NCI-H1436 treated with DMSO at 0.1 percent for 48 hours (cell line): ENCODE results near the gene COLGALT1.
A peak's percentile ranks its signal among the peaks of the same experiment; 100 is the strongest.
"Not testable (repeated sequence)": the region's sequence is repeated elsewhere in the genome, so short reads cannot be mapped to it uniquely, and the experiment has no call there.

ENCODE experiments used
- DNase-seq: peaks from one replicate; lab custom pipeline; 2025; lab: John Stamatoyannopoulos, UW

Gene COLGALT1

DNA sequence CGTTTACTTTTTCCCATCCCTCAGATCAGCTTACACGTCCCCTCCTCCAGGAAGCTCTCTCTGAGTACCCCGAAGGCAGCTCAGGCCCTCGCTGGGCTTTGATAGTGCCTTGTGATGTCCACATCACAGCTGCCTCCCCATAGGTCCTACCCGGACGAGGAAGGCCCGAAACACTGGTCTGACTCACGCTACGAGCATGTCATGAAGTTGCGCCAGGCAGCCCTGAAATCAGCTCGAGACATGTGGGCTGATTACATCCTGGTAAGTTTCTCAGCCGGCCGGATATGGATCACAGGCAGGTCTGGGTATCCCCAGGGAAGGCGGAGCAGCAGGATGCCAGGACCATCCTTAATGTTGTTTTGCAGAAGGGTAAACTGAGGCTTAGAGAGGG is 4.8 kb downstream of the COLGALT1 start:
- DNase-seq: no peak

DNA sequence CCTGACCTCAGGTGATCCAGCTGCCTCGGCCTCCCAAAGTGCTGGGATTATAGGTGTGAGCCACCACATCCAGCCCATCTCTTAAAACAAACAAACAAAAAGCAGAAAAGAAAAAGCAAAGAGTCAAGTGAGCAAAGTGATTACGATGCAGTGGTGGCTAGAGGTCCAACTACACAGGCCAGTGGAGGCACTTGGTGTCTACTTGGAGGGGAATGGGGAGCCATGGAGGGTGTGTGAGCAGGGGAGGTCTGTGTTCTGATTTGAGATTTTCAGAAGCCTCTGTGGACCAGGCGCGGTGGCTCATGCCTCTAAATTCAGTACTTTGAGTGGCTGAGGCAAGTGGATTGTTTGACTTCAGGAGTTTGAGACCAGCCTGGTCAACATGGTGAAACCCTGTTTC is 6.6 kb downstream of the COLGALT1 start:
- no peak for DNase-seq

GRCh38 chr19:17562561-17562960 is 7.1 kb downstream of the COLGALT1 start:
- DNase-seq: no peak

DNA sequence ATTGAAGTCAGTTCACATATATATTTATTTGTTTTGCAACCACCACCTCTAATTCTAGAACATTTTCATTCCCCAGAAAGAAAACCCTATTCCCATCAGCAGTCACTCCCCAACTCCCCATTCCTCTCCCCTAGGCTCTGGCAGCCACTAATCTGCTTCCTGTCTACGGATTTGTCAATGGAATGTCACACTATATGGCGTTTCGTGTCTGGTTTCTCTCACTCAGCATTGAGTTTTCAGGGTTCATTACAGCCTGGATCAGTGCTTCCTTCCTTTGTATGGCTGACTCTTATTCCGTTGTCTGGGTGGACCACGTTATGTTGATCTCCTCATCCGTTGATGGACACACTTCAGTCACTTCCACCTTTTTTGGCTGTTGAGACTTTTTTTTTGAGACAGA is 9.3 kb downstream of the COLGALT1 start:
- DNase-seq: no peak

- no peak for DNase-seq
Measured at GRCh38 chr19:17565611-17566010, 10.2 kb downstream of the COLGALT1 start.

DNA sequence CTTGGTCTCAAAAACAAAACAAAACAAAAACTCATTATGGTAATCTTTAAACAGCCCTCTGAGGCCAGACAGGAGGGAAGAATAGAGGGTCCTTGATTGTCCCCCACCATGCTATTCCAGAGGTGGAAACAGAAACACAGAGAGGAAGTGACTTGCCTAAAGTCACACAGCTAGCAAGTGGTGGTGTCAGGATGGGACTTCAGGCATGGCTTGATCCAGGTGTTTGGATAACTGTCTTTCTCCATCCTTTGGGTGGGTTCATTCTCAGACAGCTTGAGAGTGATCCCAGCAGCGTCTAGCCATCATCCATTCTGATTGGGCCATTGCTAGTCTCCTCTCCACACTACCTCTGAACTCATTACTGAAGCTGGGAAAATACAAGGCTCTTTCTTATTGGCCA is 12.5 kb downstream of the COLGALT1 start:
- no peak for DNase-seq

GRCh38 chr19:17570291-17570690 is 14.8 kb downstream of the COLGALT1 start:
- DNase-seq: not testable (repeated sequence)

GRCh38 chr19:17570791-17571190 is 15.3 kb downstream of the COLGALT1 start:
- peak; percentile 45 for DNase-seq

GRCh38 chr19:17572638-17573037 is 17.2 kb downstream of the COLGALT1 start:
- DNase-seq: no peak

- no peak for DNase-seq
Measured at GRCh38 chr19:17575871-17576757, 20.7 kb downstream of the COLGALT1 start.

DNA sequence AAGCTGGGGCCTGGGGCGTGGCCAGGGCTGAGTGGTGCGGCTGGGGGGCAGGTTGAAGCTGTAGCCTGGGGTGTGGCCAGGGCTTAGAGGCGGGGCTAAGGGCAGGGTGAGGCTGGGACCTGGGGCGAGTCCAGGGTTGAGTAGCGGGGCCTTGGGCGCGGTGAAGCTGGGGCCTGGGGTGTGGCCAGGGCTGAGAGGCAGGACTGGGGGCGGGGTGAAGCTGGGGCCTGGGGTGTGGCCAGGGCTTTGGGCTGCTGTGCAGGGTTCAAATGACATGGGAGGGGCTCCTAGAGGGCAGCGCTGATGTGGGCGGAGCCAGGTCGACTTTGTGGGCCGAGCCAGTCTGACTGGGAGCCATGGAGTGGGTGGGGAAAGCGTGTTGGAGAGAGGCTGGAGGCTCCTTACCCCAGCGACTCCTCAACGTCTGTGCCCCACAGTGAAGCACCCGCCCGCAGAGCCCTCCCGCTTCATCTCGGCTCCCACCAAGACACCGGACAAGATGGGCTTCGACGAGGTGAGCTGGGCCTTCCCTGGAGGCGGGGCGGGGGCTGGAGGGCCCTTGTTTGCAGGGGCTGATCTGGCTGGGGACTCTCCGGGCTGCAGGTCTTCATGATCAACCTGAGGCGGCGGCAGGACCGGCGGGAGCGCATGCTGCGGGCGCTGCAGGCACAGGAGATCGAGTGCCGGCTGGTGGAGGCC is 21.5 kb downstream of the COLGALT1 start:
- DNase-seq: no peak

DNA sequence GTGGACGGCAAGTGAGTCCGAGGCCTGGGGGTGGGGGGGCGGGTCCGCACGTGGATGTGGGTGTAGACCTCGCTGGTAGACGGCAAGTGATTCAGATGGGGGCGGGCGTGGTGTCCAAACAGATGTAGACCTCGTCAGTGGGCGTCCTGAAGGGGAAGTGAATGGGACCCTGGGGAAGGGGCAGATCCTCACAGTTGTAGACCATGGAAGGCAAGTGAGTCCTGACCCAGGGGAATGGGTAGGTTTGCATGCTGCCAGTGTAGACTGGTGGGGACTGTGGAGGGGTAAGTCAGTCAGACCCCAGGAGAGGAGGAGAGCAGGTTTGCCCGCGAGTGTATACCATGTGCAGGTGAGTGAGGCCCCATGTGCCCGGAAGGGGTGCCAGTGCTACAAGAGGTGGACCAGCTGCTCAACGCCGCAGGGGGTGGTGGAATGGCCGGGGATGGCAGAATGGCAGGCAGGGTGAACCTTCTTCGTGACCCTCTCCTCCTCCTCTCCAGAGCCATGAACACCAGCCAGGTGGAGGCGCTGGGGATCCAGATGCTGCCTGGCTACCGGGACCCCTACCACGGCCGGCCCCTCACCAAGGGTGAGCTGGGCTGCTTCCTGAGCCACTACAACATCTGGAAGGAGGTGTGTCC is 22.1 kb downstream of the COLGALT1 start:
- no peak for DNase-seq

DNA sequence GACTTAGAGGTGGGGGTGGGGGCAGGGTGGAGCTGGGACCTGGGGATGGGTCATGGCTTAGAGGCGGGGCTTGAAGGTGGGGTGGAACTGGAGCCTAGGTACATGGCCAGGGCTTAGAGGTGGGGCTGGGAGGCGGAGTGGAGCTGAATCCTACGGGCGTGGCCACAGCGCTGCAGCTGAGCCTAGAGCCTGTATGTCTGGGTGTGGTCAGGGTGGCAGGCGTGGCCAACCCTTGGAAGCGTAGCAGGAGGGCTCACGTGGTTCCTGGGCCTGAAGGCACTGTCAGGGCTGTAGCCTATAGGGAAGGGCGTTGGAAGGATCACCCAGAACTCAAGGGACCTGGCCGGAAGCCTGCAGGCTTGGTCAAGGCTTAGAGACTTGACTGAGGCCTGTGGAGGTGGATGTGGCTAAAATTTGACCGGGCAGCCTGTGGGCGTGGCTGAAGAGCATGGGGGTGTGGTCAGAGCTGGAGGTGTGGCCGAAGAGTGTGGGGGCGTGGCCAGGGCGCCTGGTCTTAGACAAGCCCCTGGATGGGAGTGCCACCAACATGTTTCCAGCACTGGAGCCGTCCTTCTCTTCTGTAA is 24.3 kb downstream of the COLGALT1 start:
- no peak for DNase-seq

GRCh38 chr19:17580470-17581144 is 25.2 kb downstream of the COLGALT1 start:
- DNase-seq: no peak

DNA sequence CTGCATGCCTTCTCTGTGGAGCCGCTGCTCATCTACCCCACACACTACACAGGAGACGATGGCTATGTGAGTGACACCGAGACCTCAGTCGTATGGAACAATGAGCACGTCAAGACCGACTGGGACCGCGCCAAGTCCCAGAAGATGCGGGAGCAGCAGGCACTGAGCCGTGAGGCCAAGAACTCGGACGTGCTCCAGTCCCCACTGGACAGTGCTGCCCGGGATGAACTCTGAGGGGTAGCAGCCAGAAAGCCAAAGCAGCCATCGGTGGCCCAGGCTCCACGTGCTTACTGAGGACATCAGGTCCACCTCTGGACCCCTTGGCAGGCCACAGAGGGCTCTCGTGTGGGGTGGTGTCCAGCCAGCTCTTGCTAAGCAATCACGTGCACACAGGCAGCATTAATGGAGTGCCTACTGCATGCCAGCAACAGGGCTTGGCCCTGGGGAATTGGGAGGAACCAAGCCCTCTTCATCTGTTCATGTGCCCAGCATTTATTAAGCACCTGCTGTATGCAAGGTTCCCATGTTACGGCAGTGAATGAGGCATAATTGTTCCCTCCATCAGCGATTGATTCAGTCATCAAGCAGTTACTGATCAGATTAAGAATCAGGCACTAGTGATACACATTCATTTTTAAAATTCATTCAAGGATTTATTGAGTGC is 25.9 kb downstream of the COLGALT1 start:
- DNase-seq: no peak

DNA sequence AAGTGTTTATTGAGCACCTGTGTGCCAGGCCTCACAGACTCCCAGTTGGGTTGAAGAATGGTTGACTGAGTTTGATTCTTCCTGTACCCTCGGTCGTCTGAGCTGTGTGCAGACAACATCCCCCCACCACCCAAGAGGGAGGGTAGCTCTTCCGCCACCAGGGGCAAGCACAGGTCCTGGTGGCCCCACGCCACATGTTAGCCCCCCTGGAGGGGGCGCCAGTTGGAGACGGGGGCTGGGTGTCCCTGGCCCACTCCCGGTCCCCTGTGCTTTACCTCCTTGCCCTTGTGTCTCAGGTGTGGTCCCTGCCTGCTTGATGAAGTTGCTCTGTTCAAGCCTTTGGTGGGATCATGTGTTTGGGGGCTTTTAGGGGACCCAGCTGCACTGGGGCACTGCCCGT is 27.2 kb downstream of the COLGALT1 start:
- DNase-seq: no peak

GRCh38 chr19:17584132-17584531 is 28.7 kb downstream of the COLGALT1 start:
- no peak for DNase-seq

DNA sequence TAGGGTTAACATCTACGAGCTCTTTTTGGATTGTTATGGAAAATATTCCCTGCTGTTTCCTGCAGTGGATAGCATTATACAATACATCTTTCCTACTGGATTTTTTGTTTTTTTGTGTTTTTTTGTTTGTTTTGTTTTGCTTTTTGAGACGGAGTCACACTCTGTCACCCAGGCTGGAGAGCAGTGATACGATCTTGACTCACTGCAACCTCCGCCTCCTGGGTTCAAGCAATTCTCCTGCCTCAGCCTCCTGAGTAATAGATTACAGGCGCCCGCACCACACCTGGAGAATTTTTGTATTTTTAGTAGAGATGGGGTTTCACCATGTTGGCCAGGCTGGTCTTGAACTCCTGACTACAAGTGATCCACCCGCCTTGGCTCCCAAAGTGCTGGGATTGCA is 29.9 kb downstream of the COLGALT1 start:
- not testable (repeated sequence) for DNase-seq

GRCh38 chr19:17590866-17591265 is 35.4 kb downstream of the COLGALT1 start:
- DNase-seq: no peak

DNA sequence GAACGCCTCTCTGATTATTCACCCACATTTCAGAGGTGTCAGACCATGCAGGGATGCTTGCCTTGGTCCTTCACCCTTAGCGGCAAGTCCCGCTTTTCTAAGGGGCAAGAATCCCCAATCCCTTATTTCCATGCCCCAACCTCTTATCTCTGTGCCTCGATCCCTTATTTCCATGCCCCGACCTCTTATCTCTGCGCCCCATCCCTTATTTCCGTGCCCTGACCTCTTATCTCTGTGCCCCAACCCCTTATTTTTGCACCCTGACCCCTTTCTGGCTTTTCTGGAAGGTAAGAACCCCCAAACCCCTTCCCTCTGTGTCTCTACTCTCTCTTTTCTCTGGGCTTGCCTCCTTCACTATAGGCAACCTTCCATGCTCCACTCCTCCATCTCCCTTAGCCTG is 38.8 kb downstream of the COLGALT1 start:
- DNase-seq: not testable (repeated sequence)

DNA sequence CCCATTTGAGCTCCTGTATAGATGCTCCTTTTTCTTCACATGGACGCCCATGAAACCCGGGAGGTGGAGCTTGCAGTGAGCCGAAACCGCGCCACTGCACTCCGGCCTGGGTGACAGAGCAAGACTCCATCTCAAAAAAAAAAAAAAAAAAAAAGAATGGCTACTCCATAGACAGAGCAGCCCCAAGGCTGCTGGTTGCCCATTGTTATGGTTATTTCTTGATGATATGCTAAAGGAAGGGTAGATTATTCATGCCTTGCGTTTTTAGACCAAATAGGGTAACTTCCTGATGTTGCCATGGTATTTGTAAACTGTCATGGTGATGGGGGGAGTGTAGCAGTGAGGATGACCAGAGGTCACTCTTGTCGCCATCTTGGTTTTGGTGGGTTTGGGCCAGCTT is 42.6 kb downstream of the COLGALT1 start:
- DNase-seq: not testable (repeated sequence)
